Activated T-cell treated with anti-CD3 and anti-CD28 coated beads, Interleukin-2, amount 50 U/mL, for 72 hours (primary cell): Measurements from ENCODE around the gene PAK2. TPM values are rescaled to one million over a fixed set of nuclear protein-coding genes. Genes with fewer than 3 reads are reported as not detected.
"Not testable (repeated sequence)": the region's sequence is repeated elsewhere in the genome, so short reads cannot be mapped to it uniquely, and the experiment has no call there.

ENCODE experiments used
- ATAC-seq, 2 donors: fragments of 150-1000 bp; cut with Tn5 transposase; replicated peaks in 1 of 2; 2 replicates each; pipeline ENCODE4 v1.10.0; 2021; ENCODE audit warnings: moderate library complexity in 2 of 2, mild to moderate bottlenecking in 1 of 2
- DNase-seq, 2 donors: peaks; one replicate each; pipeline ENCODE4 v3.0.0; 2021 to 2022; ENCODE audit warnings: mixed read lengths in 1 of 2
- H3K27ac Mint-ChIP-seq: one replicate; pipeline ENCODE4 v1.8.0; 2022; ENCODE audit warnings: mild to moderate bottlenecking, moderate library complexity, mixed read lengths
- H3K27me3 Mint-ChIP-seq: one replicate; pipeline ENCODE4 v1.8.0; 2022; ENCODE audit warnings: low read depth, mixed read lengths
- H3K36me3 Mint-ChIP-seq, 2 donors: one replicate each; pipeline ENCODE4 v1.8.0; 2022; ENCODE audit warnings: mixed read lengths in 2 of 2, mild to moderate bottlenecking in 1 of 2; ENCODE audit not compliant: insufficient read depth in 2 of 2
- H3K4me1 Mint-ChIP-seq: one replicate; pipeline ENCODE4 v1.8.0; 2022; ENCODE audit warnings: low read depth, mixed read lengths
- H3K4me3 Mint-ChIP-seq, 2 donors: one replicate each; pipeline ENCODE4 v1.8.0; 2022; ENCODE audit warnings: mild to moderate bottlenecking in 2 of 2, mixed read lengths in 2 of 2, moderate library complexity in 2 of 2
- H3K9me3 Mint-ChIP-seq, 2 donors: one replicate each; pipeline ENCODE4 v1.8.0; 2022; ENCODE audit warnings: mixed read lengths in 2 of 2
- total RNA-seq, 2 donors: library from RNA; stranded (reverse); gene quantifications; one replicate each; pipeline ENCODE4 v1.2.3, GENCODE V29; 2022

Gene PAK2
- total RNA-seq, 2 donors from 2014 or later, result 99.9 to 109 TPM

GRCh38 chr3:196803891-196804468 lies 64.3 kb downstream of the PAK2 start:
- Mint-ChIP-seq H3K4me1 (peaks cover 33% of the 10 kb centered on the region), H3K27me3 (no peaks in the 10 kb centered on the region), H3K4me3 (peak overlapping the region in 1 of 2 donors; percentile 31), H3K27ac (peak overlapping the region; percentile 39), H3K9me3 (no peaks in the 10 kb centered on the region), H3K36me3 (peaks cover 8 to 13% of the 10 kb centered on the region in 2 donors)
- DNase-seq, result peak in 1 of 2 donors; percentile 14
- peak; percentile 87 to 96 for ATAC-seq

- Mint-ChIP-seq H3K36me3 (peaks cover 8 to 18% of the 10 kb centered on the region in 2 donors), H3K4me3 (no peak overlapping the region), H3K27me3 (no peaks in the 10 kb centered on the region), H3K4me1 (peaks cover 33% of the 10 kb centered on the region), H3K27ac (no peak overlapping the region), H3K9me3 (no peaks in the 10 kb centered on the region)
- no peak for DNase-seq
- ATAC-seq, result no peak
Observed at GRCh38 chr3:196804773-196805172, 65.1 kb downstream of the PAK2 start.

GRCh38 chr3:196810963-196811581 lies 71.4 kb downstream of the PAK2 start:
- H3K9me3 Mint-ChIP-seq, result no peaks in the 10 kb centered on the region
- H3K4me3 Mint-ChIP-seq, result no peak overlapping the region
- H3K27me3 Mint-ChIP-seq, result no peaks in the 10 kb centered on the region
- no peaks in the 10 kb centered on the region for H3K4me1 Mint-ChIP-seq
- peaks cover 13 to 42% of the 10 kb centered on the region in 2 donors for H3K36me3 Mint-ChIP-seq
- peak overlapping the region; percentile 86 for H3K27ac Mint-ChIP-seq
- ATAC-seq (no peak), DNase-seq (no peak)

- no peak overlapping the region for H3K27ac Mint-ChIP-seq
- H3K4me1 Mint-ChIP-seq, result no peaks in the 10 kb centered on the region
- no peaks in the 10 kb centered on the region for H3K27me3 Mint-ChIP-seq
- no peak overlapping the region for H3K4me3 Mint-ChIP-seq
- DNase-seq, result no peak
- H3K36me3 Mint-ChIP-seq, result peaks cover 7 to 36% of the 10 kb centered on the region in 2 donors
- no peak for ATAC-seq
- no peaks in the 10 kb centered on the region for H3K9me3 Mint-ChIP-seq
Observed at GRCh38 chr3:196812853-196813252, 73.2 kb downstream of the PAK2 start.

GRCh38 chr3:196813903-196814302 lies 74.2 kb downstream of the PAK2 start:
- no peak overlapping the region for H3K27ac Mint-ChIP-seq
- peaks cover 7 to 36% of the 10 kb centered on the region in 2 donors for H3K36me3 Mint-ChIP-seq
- no peaks in the 10 kb centered on the region for H3K9me3 Mint-ChIP-seq
- H3K27me3 Mint-ChIP-seq, result no peaks in the 10 kb centered on the region
- no peaks in the 10 kb centered on the region for H3K4me1 Mint-ChIP-seq
- ATAC-seq (no peak), DNase-seq (no peak)
- no peak overlapping the region for H3K4me3 Mint-ChIP-seq

GRCh38 chr3:196821806-196822355 lies 82.2 kb downstream of the PAK2 start:
- no peaks in the 10 kb centered on the region for H3K4me1 Mint-ChIP-seq
- ATAC-seq (no peak), DNase-seq (no peak)
- peak overlapping the region; percentile 68 for H3K27ac Mint-ChIP-seq
- peaks cover 2 to 27% of the 10 kb centered on the region in 2 donors for H3K36me3 Mint-ChIP-seq
- no peak overlapping the region for H3K4me3 Mint-ChIP-seq
- H3K27me3 Mint-ChIP-seq, result no peaks in the 10 kb centered on the region
- no peaks in the 10 kb centered on the region for H3K9me3 Mint-ChIP-seq

GRCh38 chr3:196829651-196830050 lies 90.0 kb downstream of the PAK2 start:
- H3K27ac Mint-ChIP-seq, ATAC-seq, H3K4me1 Mint-ChIP-seq, DNase-seq, H3K36me3 Mint-ChIP-seq, H3K27me3 Mint-ChIP-seq, H3K4me3 Mint-ChIP-seq, H3K9me3 Mint-ChIP-seq: not testable (repeated sequence)

GRCh38 chr3:196835086-196835485 lies 95.4 kb downstream of the PAK2 start:
- Mint-ChIP-seq H3K9me3 (no peaks in the 10 kb centered on the region), H3K4me1 (no peaks in the 10 kb centered on the region), H3K4me3 (no peak overlapping the region), H3K27ac (no peak overlapping the region), H3K27me3 (no peaks in the 10 kb centered on the region), H3K36me3 (peaks cover 0 to 4% of the 10 kb centered on the region in 2 donors)
- DNase-seq, result no peak
- ATAC-seq, result no peak

GRCh38 chr3:196836626-196837025 lies 97.0 kb downstream of the PAK2 start:
- H3K27me3 Mint-ChIP-seq, H3K36me3 Mint-ChIP-seq, H3K9me3 Mint-ChIP-seq, H3K4me1 Mint-ChIP-seq, ATAC-seq, DNase-seq, H3K27ac Mint-ChIP-seq, H3K4me3 Mint-ChIP-seq: not testable (repeated sequence)

GRCh38 chr3:196837819-196838420 lies 98.3 kb downstream of the PAK2 start:
- Mint-ChIP-seq H3K27me3 (no peaks in the 10 kb centered on the region), H3K4me1 (no peaks in the 10 kb centered on the region), H3K27ac (peak overlapping the region; percentile 51), H3K9me3 (no peaks in the 10 kb centered on the region), H3K4me3 (no peak overlapping the region), H3K36me3 (no peaks in the 10 kb centered on the region)
- DNase-seq, result peak; percentile 76 to 77
- ATAC-seq, result peak; percentile 84 to 93

GRCh38 chr3:196839351-196839750 lies 99.7 kb downstream of the PAK2 start:
- not testable (repeated sequence) for H3K4me1 Mint-ChIP-seq, H3K4me3 Mint-ChIP-seq, ATAC-seq, DNase-seq, H3K36me3 Mint-ChIP-seq, H3K27me3 Mint-ChIP-seq, H3K27ac Mint-ChIP-seq, H3K9me3 Mint-ChIP-seq

- H3K4me3 Mint-ChIP-seq, result no peak overlapping the region
- H3K36me3 Mint-ChIP-seq, result no peaks in the 10 kb centered on the region
- H3K27me3 Mint-ChIP-seq, result no peaks in the 10 kb centered on the region
- H3K4me1 Mint-ChIP-seq, result no peaks in the 10 kb centered on the region
- H3K27ac Mint-ChIP-seq, result no peak overlapping the region
- ATAC-seq, result no peak
- DNase-seq, result no peak
- no peaks in the 10 kb centered on the region for H3K9me3 Mint-ChIP-seq
Observed at GRCh38 chr3:196842567-196843434, 103.1 kb downstream of the PAK2 start.
